Fibroblast of lung (primary cell): ENCODE data around the gene FBXO39. TPM values are rescaled to one million over a fixed set of nuclear protein-coding genes. Genes with fewer than 3 reads are reported as not detected.

Experiments
- DNase-seq, 2 donors: peaks; one replicate each; pipeline versions ENCODE4 v3.0.0 to v3.0.0-alpha.2; 2010; ENCODE audit warnings: low read depth in 2 of 2
- H2AFZ ChIP-seq: 2 replicates; pipeline ENCODE4 v1.5.1; 2012; ENCODE audit warnings: low read length, control low read depth, inconsistent platforms
- H3K27ac ChIP-seq: 2 replicates; pipeline ENCODE4 v1.5.1; 2011; ENCODE audit warnings: low read length, control low read depth; ENCODE audit not compliant: insufficient read depth
- H3K27me3 ChIP-seq: 2 replicates; pipeline ENCODE4 v1.5.1; 2011; ENCODE audit warnings: mild to moderate bottlenecking, low read length; ENCODE audit not compliant: control insufficient read depth, insufficient read depth
- H3K36me3 ChIP-seq: 2 replicates; pipeline ENCODE4 v1.5.1; 2011; ENCODE audit warnings: low read length; ENCODE audit not compliant: control insufficient read depth, insufficient read depth
- H3K4me1 ChIP-seq: 2 replicates; pipeline ENCODE4 v1.5.1; 2011; ENCODE audit warnings: low read length; ENCODE audit not compliant: control insufficient read depth, insufficient read depth; ENCODE audit errors: extremely low read depth
- H3K4me2 ChIP-seq: 2 replicates; pipeline ENCODE4 v1.5.1; 2011; ENCODE audit warnings: low read length, control low read depth; ENCODE audit not compliant: insufficient read depth; ENCODE audit errors: extremely low read depth
- H3K4me3 ChIP-seq, 4 experiments: fragments of 200-600 bp in 1 of 4; sonication (generic) in 1 of 4; replicated peaks in 1 of 4; 2 replicates each; pipeline ENCODE4 v1.5.1; 2011 to 2016; ENCODE audit warnings: low read length in 4 of 4, low read depth in 3 of 4, mild to moderate bottlenecking in 3 of 4, control low read depth in 2 of 4, inconsistent platforms in 1 of 4, mixed read lengths in 1 of 4; ENCODE audit not compliant: insufficient read depth in 1 of 4; ENCODE audit errors: control extremely low read depth in 1 of 4
- H3K79me2 ChIP-seq: 2 replicates; pipeline ENCODE4 v1.5.1; 2012; ENCODE audit warnings: mild to moderate bottlenecking, low read length, inconsistent platforms; ENCODE audit not compliant: control insufficient read depth, insufficient read depth
- H3K9ac ChIP-seq: 2 replicates; pipeline ENCODE4 v1.5.1; 2011; ENCODE audit warnings: mild to moderate bottlenecking, low read length, control low read depth; ENCODE audit not compliant: insufficient read depth
- H3K9me3 ChIP-seq: 2 replicates; pipeline ENCODE4 v1.5.1; 2012; ENCODE audit warnings: low read depth, low read length; ENCODE audit not compliant: control insufficient read depth, insufficient read depth
- H4K20me1 ChIP-seq: 2 replicates; pipeline ENCODE4 v1.5.1; 2011; ENCODE audit warnings: low read length; ENCODE audit not compliant: control insufficient read depth, insufficient read depth; ENCODE audit errors: extremely low read depth
- CTCF ChIP-seq, 2 donors: IDR thresholded peaks in 1 of 2; conservative IDR thresholded peaks in 1 of 2; 1 replicate in 1 of 2; 2 replicates in 1 of 2; pipeline ENCODE4 v1.5.1; 2011 to 2012; ENCODE audit warnings: low read length in 2 of 2, control low read depth in 1 of 2, inconsistent platforms in 1 of 2, low read depth in 1 of 2, mild to moderate bottlenecking in 1 of 2
- EZH2 ChIP-seq: IDR thresholded peaks from 2 replicates; pipeline ENCODE4 v1.5.1; 2012; ENCODE audit warnings: low read length, control low read depth, mild to moderate bottlenecking; ENCODE audit errors: missing control alignments
- polyA plus RNA-seq, 2 donors: library from polyadenylated mRNA; depleted of rRNA in 1 of 2; stranded (reverse) in 1 of 2; unstranded in 1 of 2; fragments of >200 nt; gene quantifications; 2 replicates each; pipeline ENCODE4 v1.2.1, GENCODE V29; 2011 to 2012; ENCODE audit warnings: missing spikeins in 1 of 2
- total RNA-seq: library from RNA; depleted of rRNA; stranded (reverse); fragments of >200 nt; gene quantifications from 2 replicates; pipeline ENCODE4 v1.2.1, GENCODE V29; 2014

The FBXO39 gene
- total and polyA plus RNA-seq, 2 donors (not counting 1 experiment from before 2014, with no cell fraction given) = 0.10 to 0.66 TPM

GRCh38 chr17:6831661-6832263, 55.7 kb downstream of the FBXO39 start, which contains the start of gene TEKT1:
TEKT1 (minus strand) TSS chr17:6831729; CDS start chr17:6830376, 1,353 bp downstream.
- Histone ChIP-seq H3K4me2 (peak within 1 kb of the TSS; percentile 25), H2AFZ (no peak within 1 kb of the TSS), H3K9me3 (no peaks in the 10 kb centered on the region), H3K27ac (no peak within 1 kb of the TSS), H3K27me3 (peaks cover 18% of the 10 kb centered on the region), H3K9ac (peak within 1 kb of the TSS; percentile 16), H3K4me3 (peak within 1 kb of the TSS in 2 of 4 experiments; percentile 38 to 42), H3K36me3 (no peaks in the 10 kb centered on the region), H3K4me1 (no peaks in the 10 kb centered on the region), H3K79me2 (no peaks in the 10 kb centered on the region), H4K20me1 (no peaks in the 10 kb centered on the region)
- no peak for TF ChIP-seq CTCF (conservative IDR thresholded peaks at IDR 0.05 in 1 of 2, IDR thresholded peaks at IDR 0.05 in 1 of 2; ENCODE audit: low read depth in 1 of 2, low read length in 2 of 2)
- TF ChIP-seq EZH2 = no peak
- DNase-seq = peak; percentile 55 to 67

Other genes starting within 250 kb of the FBXO39 start
- 0.77 and 0.99 TPM in 2 replicates for gene PITPNM3, start 219.7 kb upstream of the FBXO39 start, total RNA-seq
- gene PITPNM3, start 219.7 kb upstream of the FBXO39 start, polyA plus RNA-seq = 0.38 and 1.1 TPM in 2 replicates
- gene KIAA0753, start 135.5 kb upstream of the FBXO39 start, total RNA-seq = 12.1 and 12.9 TPM in 2 replicates
- gene KIAA0753, start 135.5 kb upstream of the FBXO39 start, polyA plus RNA-seq = 4.6 and 5.8 TPM in 2 replicates
- 75.2 and 87.5 TPM in 2 replicates for gene TXNDC17, start 135.2 kb upstream of the FBXO39 start, total RNA-seq
- gene TXNDC17, start 135.2 kb upstream of the FBXO39 start, polyA plus RNA-seq = 243 and 257 TPM in 2 replicates
- 6.4 and 10.6 TPM in 2 replicates for gene MED31, start 124.6 kb upstream of the FBXO39 start, total RNA-seq
- 14.7 and 17.0 TPM in 2 replicates for gene MED31, start 124.6 kb upstream of the FBXO39 start, polyA plus RNA-seq
- gene C17orf100, start 124.5 kb upstream of the FBXO39 start, total RNA-seq = 0.26 and 0.33 TPM in 2 replicates
- gene C17orf100, start 124.5 kb upstream of the FBXO39 start, polyA plus RNA-seq = 0.84 and 1.5 TPM in 2 replicates
- not detected in 2 replicates for gene SLC13A5, start 62.8 kb upstream of the FBXO39 start, total RNA-seq
- gene SLC13A5, start 62.8 kb upstream of the FBXO39 start, polyA plus RNA-seq = not detected in 2 replicates
- gene XAF1, start 20.2 kb upstream of the FBXO39 start, total RNA-seq = 57.5 and 98.9 TPM in 2 replicates
- gene XAF1, start 20.2 kb upstream of the FBXO39 start, polyA plus RNA-seq = 3.2 and 3.5 TPM in 2 replicates
- gene TEKT1, start 55.5 kb downstream of the FBXO39 start, total RNA-seq = not detected in 2 replicates
- gene TEKT1, start 55.5 kb downstream of the FBXO39 start, polyA plus RNA-seq = not detected in 2 replicates
- 0.17 and 0.26 TPM in 2 replicates for gene ALOX12, start 219.8 kb downstream of the FBXO39 start, total RNA-seq
- 0.02 and 0.06 TPM in 2 replicates for gene ALOX12, start 219.8 kb downstream of the FBXO39 start, polyA plus RNA-seq
- gene RNASEK, start 236.4 kb downstream of the FBXO39 start, total RNA-seq = 27.2 and 64.6 TPM in 2 replicates
- 201 and 232 TPM in 2 replicates for gene RNASEK, start 236.4 kb downstream of the FBXO39 start, polyA plus RNA-seq
- gene BCL6B, start 246.8 kb downstream of the FBXO39 start, total RNA-seq = under 0.01 and 0.50 TPM in 2 replicates
- 0.02 and 0.07 TPM in 2 replicates for gene BCL6B, start 246.8 kb downstream of the FBXO39 start, polyA plus RNA-seq